K562 (cell line): ENCODE measurements around the gene GNG7.

Experiments
- DMBX1 ChIP-seq: fragments of 250-450 bp; sonication (Bioruptor Pico); IDR thresholded peaks from 2 replicates; pipeline ENCODE4 v1.8.0; 2022; ENCODE audit warnings: inconsistent platforms, mild to moderate bottlenecking, moderate library complexity, borderline replicate concordance
- FIP1L1 ChIP-seq: fragments of 200-400 bp; formaldehyde crosslinking; IDR thresholded peaks from 2 replicates; pipeline ENCODE4 v1.6.1; 2018; ENCODE audit warnings: mild to moderate bottlenecking, low read depth, low read length; ENCODE audit not compliant: poor library complexity, severe bottlenecking
- MXI1 ChIP-seq: IDR thresholded peaks from 2 replicates; pipeline ENCODE4 v1.6.1; 2011; ENCODE audit warnings: low read depth, mild to moderate bottlenecking, improper control_type of control experiment, low read length
- PATZ1 ChIP-seq: fragments of 250-450 bp; sonication (Bioruptor Pico); IDR thresholded peaks from 2 replicates; pipeline ENCODE4 v1.5.0; 2020; ENCODE audit warnings: mild to moderate bottlenecking, borderline replicate concordance
- PML ChIP-seq: IDR thresholded peaks from 2 replicates; pipeline ENCODE4 v1.6.1; 2012; ENCODE audit warnings: low read length, inconsistent platforms
- TBL1XR1 ChIP-seq, 2 experiments: IDR thresholded peaks; 2 replicates each; pipeline ENCODE4 v1.6.1; 2012; ENCODE audit warnings: improper control_type of control experiment in 2 of 2, low read length in 2 of 2, mild to moderate bottlenecking in 1 of 2
- TCF15 ChIP-seq: fragments of 250-450 bp; sonication (Bioruptor Pico); IDR thresholded peaks from 2 replicates; pipeline ENCODE4 v1.8.0; 2022; ENCODE audit warnings: moderate library complexity, mild to moderate bottlenecking, inconsistent platforms
- ZBTB8A ChIP-seq: fragments of 450-650 bp; IDR thresholded peaks from 2 replicates; pipeline ENCODE4 v1.6.1; 2018; ENCODE audit warnings: mild to moderate bottlenecking, moderate library complexity; ENCODE audit not compliant: partially characterized antibody
- ZNF121 ChIP-seq: sonication (generic); formaldehyde crosslinking; conservative IDR thresholded peaks from 2 replicates; pipeline ENCODE4 v1.8.0; 2022; ENCODE audit warnings: missing genetic modification reagents
- TF ChIP-seq, protein P1 (sequence below), 3 experiments: IDR thresholded peaks in 2 of 3; conservative IDR thresholded peaks in 1 of 3; 2 replicates each; pipeline ENCODE4 v1.5.1; 2011 to 2012; ENCODE audit warnings: low read length in 3 of 3, mild to moderate bottlenecking in 3 of 3, control low read depth in 2 of 3, improper control_type of control experiment in 1 of 3, inconsistent platforms in 1 of 3, low read depth in 1 of 3, mixed read lengths in 1 of 3, moderate library complexity in 1 of 3; ENCODE audit not compliant: insufficient read depth in 2 of 3

DNA sequence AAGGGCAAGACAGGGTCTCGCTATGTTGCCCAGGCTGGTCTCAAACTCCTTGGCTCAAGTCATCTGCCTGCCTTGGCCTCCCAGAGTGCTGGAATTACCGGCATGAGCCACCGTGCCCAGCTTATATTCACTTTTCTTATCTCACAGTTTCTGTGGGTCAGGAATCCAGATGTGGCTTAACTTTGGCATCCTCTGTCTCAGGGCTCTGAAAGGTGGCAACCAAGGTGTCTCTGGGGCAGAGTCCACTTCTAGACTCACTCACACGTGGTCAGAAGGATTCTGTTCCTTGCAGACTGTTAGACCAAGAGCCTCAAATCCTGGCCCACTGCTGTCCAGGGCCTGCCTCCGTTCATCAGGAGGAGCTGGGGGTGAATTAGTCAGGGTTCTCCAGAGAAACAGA is 238.1 kb downstream of the GNG7 start:
- TF ChIP-seq PATZ1, result no peak
- TF ChIP-seq, protein P1, sequence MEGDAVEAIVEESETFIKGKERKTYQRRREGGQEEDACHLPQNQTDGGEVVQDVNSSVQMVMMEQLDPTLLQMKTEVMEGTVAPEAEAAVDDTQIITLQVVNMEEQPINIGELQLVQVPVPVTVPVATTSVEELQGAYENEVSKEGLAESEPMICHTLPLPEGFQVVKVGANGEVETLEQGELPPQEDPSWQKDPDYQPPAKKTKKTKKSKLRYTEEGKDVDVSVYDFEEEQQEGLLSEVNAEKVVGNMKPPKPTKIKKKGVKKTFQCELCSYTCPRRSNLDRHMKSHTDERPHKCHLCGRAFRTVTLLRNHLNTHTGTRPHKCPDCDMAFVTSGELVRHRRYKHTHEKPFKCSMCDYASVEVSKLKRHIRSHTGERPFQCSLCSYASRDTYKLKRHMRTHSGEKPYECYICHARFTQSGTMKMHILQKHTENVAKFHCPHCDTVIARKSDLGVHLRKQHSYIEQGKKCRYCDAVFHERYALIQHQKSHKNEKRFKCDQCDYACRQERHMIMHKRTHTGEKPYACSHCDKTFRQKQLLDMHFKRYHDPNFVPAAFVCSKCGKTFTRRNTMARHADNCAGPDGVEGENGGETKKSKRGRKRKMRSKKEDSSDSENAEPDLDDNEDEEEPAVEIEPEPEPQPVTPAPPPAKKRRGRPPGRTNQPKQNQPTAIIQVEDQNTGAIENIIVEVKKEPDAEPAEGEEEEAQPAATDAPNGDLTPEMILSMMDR (IDR thresholded peaks at IDR 0.05 in 2 of 3, conservative IDR thresholded peaks at IDR 0.05 in 1 of 3; ENCODE audit: insufficient read depth in 2 of 3, low read depth in 1 of 3, low read length in 3 of 3), result no peak
- no peak for TF ChIP-seq FIP1L1
- no peak for TF ChIP-seq TCF15 (CRISPR knock-in tag)
- TF ChIP-seq PML, result no peak
- no peak for TF ChIP-seq MXI1
- TF ChIP-seq DMBX1 (CRISPR knock-in tag), result no peak
- 0 out of 2 replicates have a peak, but pooled peaks have one; percentile 6 for TF ChIP-seq ZNF121 (CRISPR knock-in tag)
- no peak for TF ChIP-seq TBL1XR1 (IDR thresholded peaks at IDR 0.05; ENCODE audit: low read length in 2 of 2)
- TF ChIP-seq ZBTB8A, result no peak
